B cell (primary cell): ENCODE data around the gene SPAAR.

Experiments
- EZH2 ChIP-seq: IDR thresholded peaks from 2 replicates; pipeline ENCODE4 v1.6.1; 2012; ENCODE audit warnings: borderline replicate concordance, low read depth, mild to moderate bottlenecking, moderate library complexity, low read length; ENCODE audit not compliant: insufficient read depth, poor library complexity, severe bottlenecking
- TF ChIP-seq, protein P1 (sequence below): fragments of 200-600 bp; IDR thresholded peaks from one replicate; pipeline ENCODE4 v1.8.0; 2022; ENCODE audit warnings: antibody characterized with exemption, mild to moderate bottlenecking

DNA sequence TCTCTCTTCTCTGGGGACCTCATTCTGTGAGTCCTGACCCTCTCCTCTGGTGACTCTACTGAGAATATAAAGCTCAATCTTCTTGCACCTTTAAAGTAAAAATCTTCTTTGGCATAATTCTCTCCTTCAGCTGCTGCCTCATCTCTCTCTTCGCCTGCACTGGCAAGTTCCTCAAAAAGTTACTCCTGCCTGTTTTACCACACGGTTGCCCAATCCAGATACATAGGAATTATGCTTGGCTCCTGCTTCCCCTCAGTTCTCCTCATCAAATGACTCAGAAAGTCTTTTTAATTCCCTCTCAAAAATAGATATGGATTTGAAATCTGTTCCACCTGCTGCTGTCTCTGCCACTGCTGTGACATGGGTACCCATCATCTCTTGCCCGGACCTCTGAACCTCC, 17.6 kb upstream of the SPAAR start:
- TF ChIP-seq, protein P1, sequence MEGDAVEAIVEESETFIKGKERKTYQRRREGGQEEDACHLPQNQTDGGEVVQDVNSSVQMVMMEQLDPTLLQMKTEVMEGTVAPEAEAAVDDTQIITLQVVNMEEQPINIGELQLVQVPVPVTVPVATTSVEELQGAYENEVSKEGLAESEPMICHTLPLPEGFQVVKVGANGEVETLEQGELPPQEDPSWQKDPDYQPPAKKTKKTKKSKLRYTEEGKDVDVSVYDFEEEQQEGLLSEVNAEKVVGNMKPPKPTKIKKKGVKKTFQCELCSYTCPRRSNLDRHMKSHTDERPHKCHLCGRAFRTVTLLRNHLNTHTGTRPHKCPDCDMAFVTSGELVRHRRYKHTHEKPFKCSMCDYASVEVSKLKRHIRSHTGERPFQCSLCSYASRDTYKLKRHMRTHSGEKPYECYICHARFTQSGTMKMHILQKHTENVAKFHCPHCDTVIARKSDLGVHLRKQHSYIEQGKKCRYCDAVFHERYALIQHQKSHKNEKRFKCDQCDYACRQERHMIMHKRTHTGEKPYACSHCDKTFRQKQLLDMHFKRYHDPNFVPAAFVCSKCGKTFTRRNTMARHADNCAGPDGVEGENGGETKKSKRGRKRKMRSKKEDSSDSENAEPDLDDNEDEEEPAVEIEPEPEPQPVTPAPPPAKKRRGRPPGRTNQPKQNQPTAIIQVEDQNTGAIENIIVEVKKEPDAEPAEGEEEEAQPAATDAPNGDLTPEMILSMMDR = no peak
- TF ChIP-seq EZH2 = no peak
